Erythroblast (primary cell): Measurements from ENCODE around the gene PHLDA1.

ENCODE experiments used
- GATA1 ChIP-seq: IDR thresholded peaks from 2 replicates; pipeline ENCODE4 v1.6.1; 2011; ENCODE audit warnings: low read depth, mild to moderate bottlenecking, control low read depth, low read length, moderate library complexity
- POLR2A ChIP-seq: IDR thresholded peaks from 2 replicates; pipeline ENCODE4 v1.6.1; 2011; ENCODE audit warnings: mild to moderate bottlenecking, low read length

GRCh38 chr12:75977590-75977951, 54.0 kb downstream of the PHLDA1 start:
- TF ChIP-seq POLR2A (no peak), GATA1 (no peak)
